Adrenal gland (tissue), 12 donors: ENCODE results near the gene GLIS1. TPM values are rescaled to one million over a fixed set of nuclear protein-coding genes. Genes with fewer than 3 reads are reported as not detected.
A peak's percentile ranks its signal among the peaks of the same experiment; 100 is the strongest.

Experiments
- DNase-seq, 7 donors: peaks; one replicate each; pipeline ENCODE4 v3.0.0-alpha.2; 2019 to 2020
- H3K27ac ChIP-seq, 5 donors: fragments of 200-600 bp; sonication (generic) in 4 of 5; 1 replicate in 3 of 5; 2 replicates in 2 of 5; pipeline versions ENCODE4 v1.5.1 to v1.8.0; 2016 to 2020; ENCODE audit warnings: mild to moderate bottlenecking in 1 of 5
- H3K27me3 ChIP-seq: fragments of 200-600 bp; 2 replicates; pipeline ENCODE4 v1.8.0; 2021
- H3K36me3 ChIP-seq, 2 donors: fragments of 200-600 bp; replicated peaks in 1 of 2; 1 replicate in 1 of 2; 2 replicates in 1 of 2; pipeline versions ENCODE4 v1.5.1 to v1.8.0; 2018 to 2022
- H3K4me1 ChIP-seq, 2 donors: fragments of 200-600 bp; replicated peaks in 1 of 2; 1 replicate in 1 of 2; 2 replicates in 1 of 2; pipeline versions ENCODE4 v1.5.1 to v1.8.0; 2018 to 2021
- H3K4me3 ChIP-seq, 4 donors: fragments of 200-600 bp; sonication (generic) in 3 of 4; one replicate each; pipeline ENCODE4 v1.5.1; 2016 to 2018
- H3K9me3 ChIP-seq, 3 donors: fragments of 200-600 bp; sonication (generic) in 1 of 3; replicated peaks in 1 of 3; 1 replicate in 2 of 3; 2 replicates in 1 of 3; pipeline versions ENCODE4 v1.5.1 to v1.8.0; 2016 to 2021
- POLR2A ChIP-seq, 2 donors: fragments of 450-650 bp; IDR thresholded peaks; one replicate each; pipeline ENCODE4 v1.6.1; 2017; ENCODE audit warnings: antibody characterized with exemption in 2 of 2, mild to moderate bottlenecking in 2 of 2, moderate library complexity in 1 of 2
- WGBS, 4 donors: extraction: QIAGEN DNeasy Blood & Tissue Kit in 2 of 4; methylation state at CpG; one replicate each; pipeline versions ENCODE4 v1.1.5 to v1.1.7; 2013 to 2017; 5-methylcytosine and 5-hydroxymethylcytosine counted together
- intact Hi-C, 2 donors: fragments of 100-400 bp; cut with DNase I; formaldehyde crosslinking; loops; one replicate each; pipeline versions ENCODE4 v1.14.1 to v1.15.0; 2022 to 2023
- polyA plus RNA-seq, 3 donors: library from polyadenylated mRNA; stranded (reverse); fragments of 200-250 nt in 2 of 3; fragments of 350-450 nt in 1 of 3; fragmentation: Illumina TruSeq in 1 of 3; extraction: RNeasy Lipid Tissue Mini Kit (QIAGEN cat#74804) in 1 of 3; gene quantifications; one replicate each; pipeline ENCODE4 v1.2.3, GENCODE V29; 2013 to 2014
- total RNA-seq, 9 donors: library from RNA; depleted of rRNA in 4 of 9; stranded (reverse); fragments of >200 nt in 4 of 9; fragments of 120-200 nt in 1 of 9; fragmentation: NEBNext Ultra II Directional in 1 of 9; extraction: Animal tissue kit (Norgen Biotek cat#: 25700) in 1 of 9; gene quantifications; one replicate each; pipeline versions ENCODE4 v1.1.0 to v1.2.4, GENCODE V29; 2013 to 2023
- TF ChIP-seq, protein P1 (sequence below), 6 experiments: fragments of 450-650 bp in 4 of 6; fragments of 200-600 bp in 2 of 6; sonication (generic) in 1 of 6; IDR thresholded peaks; 1 replicate in 5 of 6; 2 replicates in 1 of 6; pipeline versions ENCODE4 v1.5.1 to v1.8.0; 2016 to 2021; ENCODE audit warnings: antibody characterized with exemption in 6 of 6, mild to moderate bottlenecking in 2 of 6, moderate library complexity in 1 of 6
- donor health status: healthy with polysubstance abuse.
- donor health status: Bipolar disorder and iron deficiency.
- donor health status: DM: yes; HTN: yes; CAD: no.
- donor health status: DM: no; HTN: no; CAD: no.
- donor health status: DM: no; HTN: no; CAD: no.
- donor health status: DM: yes; HTN: yes; CAD: no.

GLIS1 gene
- total and polyA plus RNA-seq, 12 donors: 0.08 to 0.37 (median 0.14) TPM; not detected in 6

DNA sequence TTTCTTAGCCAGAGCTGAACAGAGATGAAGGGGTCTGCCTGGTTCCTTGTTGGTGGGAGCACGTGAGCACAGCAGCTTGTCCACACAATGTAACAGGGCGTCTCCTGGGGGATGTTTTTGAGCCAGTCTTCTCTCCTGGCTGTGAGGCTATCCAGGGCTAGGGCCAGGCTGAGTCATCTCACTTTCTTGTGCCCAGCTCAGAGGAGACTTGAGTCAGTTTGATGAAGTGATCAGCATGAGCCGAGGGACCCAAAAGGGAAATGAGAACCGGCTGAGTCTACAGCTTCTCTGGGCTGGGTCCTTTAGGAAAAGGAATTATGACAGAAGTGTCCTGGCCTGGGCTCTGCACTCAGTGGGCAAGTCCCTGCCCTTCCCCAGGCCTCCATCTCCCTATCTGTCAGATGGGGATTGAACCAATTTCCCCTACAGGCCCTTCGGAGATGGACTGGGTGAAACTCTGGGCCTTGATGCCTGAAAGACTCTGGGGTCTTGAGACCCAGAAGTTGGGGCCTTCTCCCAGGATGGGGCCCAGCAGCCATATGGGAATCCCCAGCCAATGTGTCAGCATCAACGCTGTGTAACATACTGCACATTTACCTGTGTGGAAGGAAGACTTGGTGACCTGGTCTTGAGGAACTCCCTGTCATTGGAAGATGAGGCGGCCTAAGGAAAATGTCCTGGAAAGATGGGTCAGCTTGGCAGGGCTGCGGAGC lies 243.2 kb downstream of the GLIS1 start:
- no peaks in the 10 kb centered on the region for H3K9me3 ChIP-seq
- intact Hi-C loops: no loop called here
- no peak overlapping the region for H3K27ac ChIP-seq
- no peaks in the 10 kb centered on the region for H3K4me1 ChIP-seq
- 90 to 96% (median 92%) methylated on average over 6 to 8 of the region's 8 CpGs for WGBS, 4 donors
- H3K27me3 ChIP-seq: peaks cover 7% of the 10 kb centered on the region
- no peak for DNase-seq
- no peaks in the 10 kb centered on the region for H3K36me3 ChIP-seq
- no peak overlapping the region for H3K4me3 ChIP-seq
- TF ChIP-seq POLR2A (IDR thresholded peaks at IDR 0.05): no peak
- TF ChIP-seq, protein P1, sequence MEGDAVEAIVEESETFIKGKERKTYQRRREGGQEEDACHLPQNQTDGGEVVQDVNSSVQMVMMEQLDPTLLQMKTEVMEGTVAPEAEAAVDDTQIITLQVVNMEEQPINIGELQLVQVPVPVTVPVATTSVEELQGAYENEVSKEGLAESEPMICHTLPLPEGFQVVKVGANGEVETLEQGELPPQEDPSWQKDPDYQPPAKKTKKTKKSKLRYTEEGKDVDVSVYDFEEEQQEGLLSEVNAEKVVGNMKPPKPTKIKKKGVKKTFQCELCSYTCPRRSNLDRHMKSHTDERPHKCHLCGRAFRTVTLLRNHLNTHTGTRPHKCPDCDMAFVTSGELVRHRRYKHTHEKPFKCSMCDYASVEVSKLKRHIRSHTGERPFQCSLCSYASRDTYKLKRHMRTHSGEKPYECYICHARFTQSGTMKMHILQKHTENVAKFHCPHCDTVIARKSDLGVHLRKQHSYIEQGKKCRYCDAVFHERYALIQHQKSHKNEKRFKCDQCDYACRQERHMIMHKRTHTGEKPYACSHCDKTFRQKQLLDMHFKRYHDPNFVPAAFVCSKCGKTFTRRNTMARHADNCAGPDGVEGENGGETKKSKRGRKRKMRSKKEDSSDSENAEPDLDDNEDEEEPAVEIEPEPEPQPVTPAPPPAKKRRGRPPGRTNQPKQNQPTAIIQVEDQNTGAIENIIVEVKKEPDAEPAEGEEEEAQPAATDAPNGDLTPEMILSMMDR (IDR thresholded peaks at IDR 0.05): no peak

GRCh38 chr1:53490351-53490750 lies 248.6 kb downstream of the GLIS1 start:
- H3K27ac ChIP-seq: no peak overlapping the region
- DNase-seq: no peak
- 52 to 59% (median 54%) methylated on average over 3 of the region's 3 CpGs for WGBS, 4 donors
- intact Hi-C loops: no loop called here
- no peak for TF ChIP-seq POLR2A (IDR thresholded peaks at IDR 0.05)
- TF ChIP-seq, protein P1 (IDR thresholded peaks at IDR 0.05): no peak
- no peaks in the 10 kb centered on the region for H3K9me3 ChIP-seq
- H3K4me3 ChIP-seq: no peak overlapping the region
- H3K4me1 ChIP-seq: no peaks in the 10 kb centered on the region
- H3K36me3 ChIP-seq: no peaks in the 10 kb centered on the region
- peaks cover 6% of the 10 kb centered on the region for H3K27me3 ChIP-seq

DNA sequence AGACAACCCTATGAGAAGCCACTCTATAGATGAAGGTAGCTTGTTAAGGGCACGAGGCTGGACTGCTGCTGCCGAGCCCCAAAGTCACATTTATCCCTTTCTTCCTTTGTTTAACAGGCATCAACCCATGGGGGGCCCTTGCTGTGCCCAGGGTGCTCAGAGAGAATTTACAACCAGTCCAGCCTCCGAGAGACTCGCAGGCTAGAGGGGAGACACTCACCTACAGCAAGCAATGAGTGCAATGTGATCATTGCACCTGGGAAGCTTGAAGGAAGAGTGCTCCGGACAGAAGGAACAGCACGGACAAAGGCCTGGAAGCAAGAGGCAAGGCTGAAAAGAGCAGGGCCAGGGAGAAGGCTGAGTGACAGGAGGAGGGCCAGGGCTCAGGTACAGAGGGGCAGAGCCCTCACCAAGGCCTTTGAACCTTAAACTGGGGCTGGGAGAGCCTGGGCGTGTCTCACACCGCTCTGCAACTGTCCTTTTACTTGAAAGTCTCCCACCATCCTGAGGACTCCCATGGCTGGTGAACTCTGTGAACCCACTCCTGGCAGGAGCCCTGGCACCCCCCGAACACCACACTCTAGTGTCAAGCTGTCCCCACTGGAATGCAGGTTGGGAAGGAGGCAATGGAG lies 252.5 kb downstream of the GLIS1 start:
- TF ChIP-seq, protein P1 (IDR thresholded peaks at IDR 0.05): no peak
- no peak for TF ChIP-seq POLR2A (IDR thresholded peaks at IDR 0.05)
- intact Hi-C loops: loop anchor here in 1 of 2 donors (2.0 kb wide), 1 partner anchor 268 kb away; no protein-coding TSS in a partner anchor
- DNase-seq: no peak
- WGBS, 4 donors: 66 to 75% (median 72%) methylated on average over 7 to 9 of the region's 9 CpGs
- Histone ChIP-seq H3K4me3 (no peak overlapping the region), H3K4me1 (no peaks in the 10 kb centered on the region), H3K27me3 (peaks cover 13% of the 10 kb centered on the region), H3K27ac (no peak overlapping the region), H3K9me3 (no peaks in the 10 kb centered on the region), H3K36me3 (no peaks in the 10 kb centered on the region)

DNA sequence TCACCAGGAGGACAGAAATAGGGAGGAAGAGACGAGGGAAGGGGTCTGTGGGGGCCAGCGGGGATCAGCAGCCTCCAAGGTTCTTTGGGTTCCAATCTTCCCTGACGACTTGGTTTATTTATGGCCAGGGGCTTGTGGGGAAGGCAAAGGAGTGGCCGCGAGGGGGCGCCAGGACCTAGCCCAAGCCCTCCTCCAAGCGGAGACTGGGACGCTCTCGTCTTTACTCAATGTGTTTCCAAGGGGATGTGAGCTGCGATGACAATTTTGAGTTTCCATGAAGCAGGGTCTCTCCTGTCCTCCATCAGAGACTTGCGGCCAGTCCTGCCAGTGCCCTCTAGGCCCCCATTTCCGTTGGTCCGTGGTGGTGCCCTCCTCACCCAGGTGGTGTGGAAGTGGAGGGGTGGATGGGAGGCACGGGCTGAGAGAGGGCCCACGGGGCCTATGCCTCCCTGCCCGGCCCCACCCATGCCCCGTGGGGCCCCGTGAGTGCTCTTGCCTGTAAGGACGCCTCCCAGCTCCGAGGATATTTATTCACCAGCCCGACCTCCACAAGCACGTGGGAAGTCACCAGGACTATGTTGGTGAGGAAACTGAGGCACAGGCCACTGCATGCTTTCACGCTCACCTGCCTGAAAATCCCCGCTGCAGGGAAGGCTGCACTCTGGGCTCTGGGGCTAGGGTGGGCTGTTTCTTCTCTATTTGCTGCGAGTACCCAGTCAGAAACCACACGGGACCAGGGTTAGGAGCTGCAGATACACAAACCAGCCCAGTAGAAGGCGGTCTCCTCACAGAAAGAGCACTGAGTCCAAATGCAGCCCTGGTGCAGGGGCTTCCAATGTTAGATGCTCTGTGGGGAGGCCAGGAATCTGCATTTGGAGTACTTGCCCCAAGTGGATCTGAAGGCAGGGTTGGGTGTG lies 253.2 kb downstream of the GLIS1 start:
- H3K4me1 ChIP-seq: no peaks in the 10 kb centered on the region
- H3K27ac ChIP-seq: no peak overlapping the region
- H3K4me3 ChIP-seq: no peak overlapping the region
- no peaks in the 10 kb centered on the region for H3K9me3 ChIP-seq
- peaks cover 13% of the 10 kb centered on the region for H3K27me3 ChIP-seq
- TF ChIP-seq, protein P1 (IDR thresholded peaks at IDR 0.05): peak; percentile 77 to 87 (median 82)
- no peak for TF ChIP-seq POLR2A (IDR thresholded peaks at IDR 0.05)
- WGBS, 4 donors: 17 to 22% (median 19%) methylated on average over 14 to 27 of the region's 27 CpGs
- DNase-seq: peak; percentile 61 to 91 (median 81)
- H3K36me3 ChIP-seq: no peaks in the 10 kb centered on the region
- intact Hi-C loops: loop anchor here in 1 of 2 donors (2.0 kb wide), 1 partner anchor 269 kb away; no protein-coding TSS in a partner anchor
